Body of pancreas (tissue), 4 donors: Measurements from ENCODE around the gene SLC39A3.

ENCODE experiments used
- CTCF ChIP-seq, 7 experiments: fragments of 450-650 bp in 4 of 7; fragments of 200-600 bp in 3 of 7; sonication (generic) in 3 of 7; IDR thresholded peaks; one replicate each; pipeline ENCODE4 v1.5.1; 2016 to 2019; ENCODE audit warnings: antibody characterized with exemption in 7 of 7
- POLR2A ChIP-seq, 3 donors: fragments of 450-650 bp; IDR thresholded peaks; one replicate each; pipeline ENCODE4 v1.6.1; 2016; ENCODE audit warnings: antibody characterized with exemption in 3 of 3, mild to moderate bottlenecking in 2 of 3

DNA sequence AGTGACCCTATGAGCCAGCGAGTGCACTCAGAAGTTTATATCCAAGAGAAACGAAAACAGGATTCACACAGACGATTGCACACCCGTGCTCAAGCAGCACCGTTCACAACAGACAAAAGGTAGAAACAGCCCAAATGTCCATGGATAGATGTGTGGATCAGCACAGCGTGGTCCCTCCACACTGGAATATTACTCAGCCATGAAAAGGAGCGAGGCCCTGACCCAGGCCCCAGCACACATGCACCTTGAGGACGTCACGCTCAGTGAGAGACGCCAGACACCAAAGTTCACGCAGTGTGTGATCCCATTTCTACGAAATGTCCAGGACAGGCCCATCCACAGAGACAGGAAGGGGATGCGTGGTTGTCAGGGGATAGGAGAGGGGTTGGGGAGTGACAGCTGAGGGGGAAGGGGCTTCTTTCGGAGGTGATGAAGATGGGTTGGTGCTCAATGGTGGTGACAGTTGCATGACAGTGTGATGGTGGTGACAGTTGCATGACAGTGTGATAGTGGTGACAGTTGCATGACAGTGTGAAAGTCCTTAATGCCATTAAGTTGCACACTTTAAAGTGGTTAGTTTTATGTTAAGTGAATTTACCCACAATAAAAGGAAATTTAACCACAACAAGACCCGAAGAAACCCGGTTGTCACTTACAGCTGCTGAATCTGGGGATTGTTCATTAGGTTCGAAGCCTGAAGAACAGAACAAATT, 18.9 kb upstream of the SLC39A3 start:
- TF ChIP-seq CTCF (IDR thresholded peaks at IDR 0.05): no peak
- no peak for TF ChIP-seq POLR2A (IDR thresholded peaks at IDR 0.05)
